Breast epithelium (tissue), 3 donors: ENCODE measurements around the gene PEF1.

Source experiments
- CTCF ChIP-seq, 3 donors: fragments of 450-650 bp; IDR thresholded peaks; one replicate each; pipeline ENCODE4 v1.5.1; 2016 to 2017; ENCODE audit warnings: antibody characterized with exemption in 3 of 3, mild to moderate bottlenecking in 3 of 3, moderate library complexity in 3 of 3
- POLR2A ChIP-seq: fragments of 450-650 bp; IDR thresholded peaks from one replicate; pipeline ENCODE4 v1.6.1; 2016; ENCODE audit warnings: antibody characterized with exemption, mild to moderate bottlenecking, moderate library complexity

- TF ChIP-seq CTCF (IDR thresholded peaks at IDR 0.05) = no peak
- TF ChIP-seq POLR2A = no peak
Measured at GRCh38 chr1:31617218-31617915, 27.3 kb downstream of the PEF1 start, which contains the start of gene HCRTR1.
